Forelimb muscle (tissue), 1 donor: Measurements from ENCODE around the gene RFX2. TPM values are rescaled to one million over a fixed set of nuclear protein-coding genes. Genes with fewer than 3 reads are reported as not detected.
A peak's percentile ranks its signal among the peaks of the same experiment; 100 is the strongest.
"Not testable (repeated sequence)": the region's sequence is repeated elsewhere in the genome, so short reads cannot be mapped to it uniquely, and the experiment has no call there.

Source experiments
- DNase-seq: peaks from one replicate; pipeline ENCODE4 v3.0.0-alpha.2; 2013; ENCODE audit warnings: low read depth
- polyA plus RNA-seq: library from polyadenylated mRNA; unstranded; fragments of 120-200 nt; gene quantifications from one replicate; pipeline ENCODE4 v1.2.1, GENCODE V29; 2013; ENCODE audit not compliant: insufficient read length

The RFX2 gene
- polyA plus RNA-seq, 1 donor: 7.3 TPM

DNA sequence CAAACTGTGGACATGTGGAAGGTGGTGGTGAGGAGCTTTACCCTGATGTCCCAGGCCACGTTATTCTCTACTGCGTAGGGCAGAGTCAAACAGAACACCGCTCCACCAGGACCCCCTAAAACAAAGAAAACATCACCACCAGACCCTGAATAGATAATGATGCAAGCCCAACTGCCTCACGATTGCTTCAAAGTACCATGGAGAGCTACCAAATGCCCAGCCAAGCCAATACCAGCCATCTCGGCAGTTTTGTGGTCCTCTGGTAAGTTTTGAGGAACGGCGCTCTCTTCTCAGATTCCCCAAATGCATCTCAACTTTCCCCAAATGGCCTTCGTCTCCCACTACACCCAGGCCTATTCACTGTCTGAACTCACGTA, 138.0 kb downstream of the RFX2 start:
- DNase-seq: no peak

DNA sequence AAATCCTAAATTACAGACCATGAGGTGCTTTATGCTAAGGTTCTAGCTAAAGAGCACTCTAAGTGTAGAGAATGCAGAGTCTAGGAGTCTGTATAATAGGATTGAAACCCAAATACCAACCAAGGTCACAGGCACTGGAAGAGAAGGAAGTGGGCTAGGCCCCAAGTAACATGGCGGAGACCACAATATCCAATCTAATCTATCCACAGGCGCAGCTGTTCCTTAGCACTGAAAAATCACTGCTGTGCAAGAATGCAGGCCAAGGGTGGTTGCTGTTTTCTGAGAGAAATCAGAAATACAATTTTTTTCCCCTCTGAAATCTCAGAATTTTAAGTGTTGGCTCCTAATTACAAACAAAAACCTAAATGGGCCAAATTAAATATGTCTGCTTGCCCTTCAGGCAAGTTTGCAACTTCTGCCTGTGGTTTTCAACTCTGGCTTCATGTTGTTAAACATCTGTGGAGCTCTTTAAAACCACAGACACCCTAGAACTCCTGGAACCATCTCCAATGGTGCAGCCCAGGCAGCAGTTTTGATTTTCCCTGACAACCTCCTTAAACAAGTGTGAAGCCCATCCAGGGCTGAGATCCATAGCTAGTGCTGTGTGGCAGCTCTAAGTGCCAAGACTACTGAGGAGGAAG, 138.5 kb downstream of the RFX2 start:
- no peak for DNase-seq

DNA sequence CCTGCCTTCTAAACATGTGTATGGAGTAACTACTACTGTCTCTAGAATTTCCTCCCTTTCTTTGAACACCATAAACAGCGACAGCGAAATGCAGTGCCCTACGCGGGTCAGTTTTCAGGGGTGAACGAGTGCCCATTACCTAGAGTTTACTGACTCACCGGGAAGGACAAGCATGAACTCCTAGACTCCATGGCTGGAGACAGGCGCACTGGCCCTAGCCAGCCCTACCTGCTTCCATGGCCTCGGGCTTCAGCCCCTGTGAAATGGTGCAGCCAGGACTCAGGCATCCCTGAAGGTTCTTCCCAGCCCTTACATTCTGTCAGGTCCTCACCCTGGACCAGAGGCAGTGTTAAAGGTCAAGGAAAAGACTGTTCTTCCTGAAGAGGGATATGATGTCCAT, 140.8 kb downstream of the RFX2 start:
- DNase-seq: no peak

DNA sequence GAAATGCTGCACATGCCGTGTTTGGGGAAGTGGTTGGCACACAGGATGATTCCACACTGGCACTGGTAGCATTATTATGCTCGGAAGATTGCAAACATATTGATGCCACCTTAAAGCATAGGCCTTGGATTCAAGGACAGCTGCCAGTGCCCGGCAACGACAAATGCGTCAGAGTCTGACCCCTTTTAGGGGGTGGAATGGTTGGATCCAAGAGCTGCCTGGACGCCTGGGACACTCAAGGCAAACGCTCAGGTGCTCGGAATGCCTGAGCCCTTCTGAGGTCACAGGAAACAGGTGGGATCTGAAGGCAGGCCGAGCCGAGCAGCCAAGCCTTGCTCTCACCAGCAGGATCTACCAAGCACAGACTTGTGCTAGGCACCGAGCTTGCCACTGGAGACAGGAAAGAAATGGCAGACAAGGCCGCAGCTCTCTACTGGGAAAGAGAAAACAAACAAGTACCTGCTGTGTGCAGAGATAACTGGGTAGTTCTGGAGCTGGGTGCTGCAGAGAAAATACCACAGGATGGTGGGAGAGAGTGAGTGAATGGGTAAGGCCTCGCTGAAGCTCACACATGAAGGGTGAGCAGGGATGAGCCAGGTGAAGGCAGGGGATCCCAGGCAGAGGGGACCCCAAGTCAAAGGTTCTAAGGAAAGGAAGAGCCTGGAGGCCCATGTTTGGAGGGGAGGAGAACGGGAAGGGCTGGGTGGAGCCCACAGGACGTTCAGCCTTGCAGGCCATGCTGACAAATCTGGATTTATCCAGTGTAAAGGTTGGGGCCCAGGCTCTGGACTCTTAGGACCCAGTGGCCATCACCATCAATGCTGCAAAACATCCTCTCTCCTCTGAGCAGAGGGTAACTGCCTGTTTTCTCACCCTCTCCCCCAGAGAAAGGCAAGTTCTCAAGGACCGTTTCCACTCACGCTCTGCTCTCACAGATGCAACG, 141.6 kb downstream of the RFX2 start:
- no peak for DNase-seq

DNA sequence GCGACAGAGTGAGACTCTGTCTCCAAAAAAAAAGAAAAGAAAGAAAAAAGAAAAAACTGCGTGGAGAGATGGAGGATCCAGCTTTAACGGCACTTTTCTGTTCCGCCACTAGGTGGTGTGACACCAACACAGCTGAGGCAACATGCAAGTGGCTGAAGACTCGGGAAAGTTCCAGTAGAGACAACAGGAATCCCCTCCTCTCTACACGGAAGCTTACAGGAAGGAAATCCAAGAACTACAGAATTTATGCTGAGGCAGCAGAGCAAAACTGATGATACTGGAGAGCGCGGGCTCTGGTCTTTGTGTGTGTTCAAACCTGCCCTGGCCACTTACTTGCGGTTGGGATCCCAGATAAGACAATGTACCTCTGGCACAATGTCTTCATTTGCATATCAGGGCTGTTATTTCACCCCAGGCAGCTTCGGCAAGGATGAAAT, 142.3 kb downstream of the RFX2 start:
- DNase-seq: peak; percentile 72

DNA sequence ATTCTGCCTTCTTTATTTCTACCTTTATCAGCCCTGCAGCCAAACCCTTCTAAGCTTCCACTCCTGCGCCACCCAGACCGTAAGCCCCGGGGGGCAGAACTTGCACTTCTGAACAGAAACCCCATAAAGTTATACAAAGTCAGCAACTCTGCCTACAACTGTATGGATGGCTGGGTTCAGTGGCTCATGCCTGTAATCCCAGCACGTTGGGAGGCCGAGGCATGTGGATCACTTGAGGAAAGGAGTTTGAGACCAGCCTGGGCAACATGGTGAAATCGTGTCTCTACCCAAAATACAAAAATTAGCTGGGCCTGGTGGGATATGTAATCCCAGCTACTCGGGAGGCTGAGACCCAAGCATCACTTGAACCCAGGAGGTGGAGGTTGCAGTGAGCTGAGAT, 142.7 kb downstream of the RFX2 start:
- no peak for DNase-seq

DNA sequence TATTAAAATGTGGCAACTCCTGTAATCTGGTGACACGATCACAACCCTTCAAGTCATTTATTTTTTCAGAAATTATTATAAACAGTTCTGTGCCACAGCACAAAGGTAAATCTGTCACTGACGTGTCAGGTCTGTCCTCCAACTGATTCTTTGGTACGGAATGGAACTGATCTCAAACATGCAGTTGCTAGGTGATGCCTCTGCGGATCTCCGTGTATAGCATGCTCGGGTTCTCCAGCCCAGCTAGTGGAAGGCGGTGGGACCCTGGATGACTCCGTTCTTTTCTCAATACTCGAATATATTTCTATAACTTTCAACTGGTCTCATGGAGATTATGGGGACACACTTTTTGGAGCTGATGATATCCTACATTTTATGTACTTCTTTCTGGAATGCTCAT, 143.4 kb downstream of the RFX2 start:
- no peak for DNase-seq

DNA sequence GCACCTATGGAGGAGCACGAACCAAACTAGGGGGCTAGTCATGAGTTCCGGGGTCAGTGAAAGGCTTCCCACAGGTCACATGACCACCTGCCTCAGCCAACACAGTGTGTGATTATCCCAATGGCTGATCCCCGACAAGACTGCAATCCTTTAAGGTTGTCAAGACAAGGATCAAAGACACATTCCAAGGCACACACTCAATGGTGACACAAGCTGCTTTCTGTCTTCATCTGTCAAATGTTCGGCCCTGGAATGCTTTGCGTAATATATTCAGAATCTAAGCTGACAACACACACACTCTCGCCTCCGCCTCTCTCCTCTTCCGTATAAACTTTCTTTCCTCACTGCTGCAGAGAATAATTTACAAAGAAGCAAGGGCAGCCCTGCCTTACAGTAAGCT, 144.1 kb downstream of the RFX2 start:
- DNase-seq: no peak

DNA sequence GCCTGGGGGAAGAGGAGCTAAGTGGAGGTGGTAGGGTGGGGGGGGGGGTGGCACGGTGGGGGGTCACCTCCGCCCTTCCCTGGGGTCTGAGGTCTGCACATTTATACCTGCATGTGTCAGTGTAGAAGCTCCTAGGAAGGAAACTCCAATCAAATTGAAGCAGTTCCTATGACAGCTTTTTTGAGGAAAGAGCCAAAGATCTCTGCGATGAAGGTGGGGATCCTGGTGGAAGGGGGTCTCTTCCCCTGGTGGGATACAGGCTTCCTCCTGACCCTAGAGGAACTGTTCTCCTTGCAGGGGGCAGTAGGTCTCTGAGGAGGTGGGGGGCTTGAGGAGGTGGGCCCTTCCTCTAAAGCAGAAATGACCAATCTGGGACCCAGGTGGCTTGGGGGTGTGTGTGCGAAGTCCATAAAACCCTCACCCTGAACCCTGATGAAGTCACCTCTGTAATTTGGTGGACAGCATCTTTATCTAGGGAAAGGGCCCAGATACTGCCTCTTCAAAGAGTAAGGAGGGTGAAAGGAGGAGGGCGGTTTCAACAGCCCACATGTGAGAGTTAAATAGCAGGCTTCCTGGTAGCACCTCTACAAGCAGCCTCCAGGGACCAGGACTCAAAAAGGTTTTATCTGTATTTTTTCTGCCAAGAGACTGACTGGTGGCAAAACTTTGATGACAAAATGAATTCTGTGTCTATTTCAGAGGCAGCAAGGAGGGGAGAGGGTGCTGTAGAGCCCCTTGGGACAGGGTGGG, 145.3 kb downstream of the RFX2 start:
- DNase-seq: no peak

DNA sequence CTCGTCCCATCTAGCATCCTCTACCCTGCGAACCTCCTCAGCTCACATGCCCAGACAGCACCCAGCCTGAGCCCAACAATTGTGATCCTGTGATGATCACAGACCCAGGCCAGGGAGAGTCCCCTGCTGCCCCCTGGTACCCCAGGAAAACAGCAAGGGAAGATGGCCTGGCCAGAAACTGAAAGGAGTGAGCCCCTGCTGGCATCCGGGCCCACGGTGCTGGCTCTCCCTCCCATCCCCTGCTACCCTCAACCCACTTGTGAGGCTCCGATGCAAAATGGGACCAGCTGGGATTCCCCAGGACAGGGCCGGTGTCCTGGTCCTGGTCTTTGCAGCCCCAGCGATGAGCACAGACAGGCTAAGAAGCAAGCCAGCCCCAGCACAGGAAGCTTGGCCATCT, 146.4 kb downstream of the RFX2 start:
- no peak for DNase-seq

DNA sequence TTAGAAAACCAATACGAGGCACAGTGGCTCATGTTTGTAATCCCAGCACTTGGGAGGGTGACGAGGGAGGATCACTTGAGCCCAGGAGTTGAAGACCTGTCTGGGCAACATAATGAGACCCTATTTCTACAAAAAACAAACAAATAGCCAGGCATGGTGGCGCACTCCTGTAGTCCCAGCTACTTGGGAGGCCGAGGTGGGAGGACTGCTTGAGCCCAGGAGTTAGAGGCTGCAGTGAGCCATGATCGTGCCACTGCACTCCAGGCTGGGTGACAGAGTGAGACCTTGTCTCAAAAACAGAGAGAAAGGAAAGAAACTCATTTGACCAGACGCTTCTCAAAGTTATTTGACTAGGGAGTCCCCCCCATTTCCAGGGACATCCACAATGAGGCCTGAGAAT, 147.0 kb downstream of the RFX2 start:
- not testable (repeated sequence) for DNase-seq

DNA sequence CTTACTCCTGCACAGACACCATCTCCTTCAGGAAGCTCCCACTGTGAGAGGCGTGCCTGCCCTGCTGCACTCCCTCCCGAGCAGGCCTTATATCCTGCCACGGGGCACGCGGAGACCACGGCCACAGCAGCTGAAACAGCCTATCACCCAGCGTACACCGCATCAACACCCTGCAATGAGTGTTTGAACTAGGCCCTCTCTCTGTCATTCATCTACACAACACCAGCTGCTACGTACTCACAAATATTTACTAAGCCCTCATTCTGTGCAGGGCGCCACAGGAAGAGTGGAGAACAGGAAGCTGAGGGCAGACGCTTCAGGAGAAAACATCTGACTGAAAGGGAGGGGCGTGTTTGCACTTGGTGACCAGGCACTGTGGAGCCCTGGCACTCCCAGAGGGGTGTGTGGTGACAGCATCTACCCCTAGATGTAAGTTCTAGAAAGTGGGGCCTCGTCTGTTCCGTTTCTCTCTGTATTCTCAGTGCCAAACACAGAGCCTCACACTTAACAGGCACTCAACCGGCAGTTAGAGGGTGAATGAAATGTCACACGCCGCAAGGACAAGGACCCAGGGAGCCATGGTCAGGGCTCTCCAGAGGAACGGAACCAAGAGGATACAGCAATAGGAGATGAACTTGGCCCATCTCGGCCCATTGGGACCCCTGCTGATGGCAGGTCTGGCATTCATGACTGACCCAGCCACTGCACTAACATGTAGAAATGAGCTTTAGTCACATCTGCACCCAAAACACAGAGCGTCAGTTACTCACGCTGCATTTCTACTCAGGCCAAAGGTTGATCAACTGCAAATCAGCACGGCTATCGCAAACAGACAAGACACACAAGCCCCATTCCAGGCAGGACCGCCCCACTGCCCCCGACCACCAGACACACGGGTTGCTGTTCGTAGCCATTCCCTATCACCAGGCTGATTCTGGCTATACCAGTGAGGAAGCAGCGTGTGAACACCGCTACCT, 148.0 kb downstream of the RFX2 start:
- DNase-seq: no peak

DNA sequence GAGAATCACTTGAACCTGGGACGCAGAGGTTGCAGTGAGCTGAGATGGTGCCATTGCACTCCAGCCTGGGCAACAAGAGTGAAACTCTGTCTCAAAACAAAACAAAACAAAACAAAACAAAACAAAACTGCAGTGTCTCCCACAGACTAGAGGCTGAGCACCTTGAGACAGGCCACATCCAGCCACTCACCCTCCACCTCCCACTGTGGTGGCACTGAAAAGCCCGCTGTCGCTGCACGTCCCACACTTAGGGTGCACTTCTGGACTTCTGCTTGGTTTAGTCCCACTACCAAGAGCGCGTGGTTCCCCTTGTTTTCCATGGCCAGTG, 148.7 kb downstream of the RFX2 start:
- not testable (repeated sequence) for DNase-seq

DNA sequence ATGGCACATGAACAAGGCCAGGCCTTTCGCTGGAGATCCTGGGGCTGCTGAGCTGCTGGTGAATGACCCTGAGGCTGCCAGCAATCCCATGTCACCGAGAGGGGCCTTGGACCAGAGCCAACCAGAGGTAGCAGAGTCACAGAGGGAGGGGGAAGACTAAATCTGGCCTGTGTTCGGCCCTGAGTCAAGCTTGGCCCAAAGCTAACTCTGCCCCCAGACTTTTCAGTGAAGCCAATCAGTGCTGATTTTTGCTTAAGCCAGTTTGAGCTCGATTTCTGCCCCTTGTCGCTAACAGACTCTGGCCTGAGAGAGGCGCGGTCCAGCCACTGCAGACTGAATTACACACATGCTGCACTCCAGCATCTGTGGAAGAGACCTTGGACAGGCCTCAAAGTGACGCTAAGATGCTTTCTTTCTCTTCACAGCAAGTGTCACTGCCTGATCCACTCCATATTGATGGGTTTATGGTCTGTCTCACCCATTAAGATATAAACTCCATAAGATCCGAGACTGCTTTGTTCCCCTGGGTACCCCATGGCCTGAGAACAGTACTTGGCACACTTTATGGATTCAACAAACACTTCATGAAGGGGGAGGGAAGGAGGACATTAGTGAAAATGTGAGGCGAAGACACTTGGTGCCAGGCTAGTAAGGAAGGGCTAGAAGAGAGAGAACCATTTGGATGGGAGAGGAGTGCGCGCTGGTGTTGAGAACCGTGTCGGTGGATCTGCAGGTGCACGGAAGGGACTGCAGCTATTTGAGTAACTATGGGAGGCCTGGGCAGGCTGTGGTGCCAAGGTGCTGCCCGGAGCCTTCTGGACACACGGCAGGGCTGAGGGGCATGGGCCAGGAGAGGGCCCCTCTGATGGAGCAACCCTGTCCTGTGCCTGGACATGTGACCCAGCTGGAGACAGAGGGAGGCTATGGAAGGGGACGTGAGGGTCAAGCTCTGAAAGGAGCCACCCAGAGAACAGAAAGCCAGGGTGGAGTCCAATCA, 150.0 kb downstream of the RFX2 start:
- DNase-seq: no peak

DNA sequence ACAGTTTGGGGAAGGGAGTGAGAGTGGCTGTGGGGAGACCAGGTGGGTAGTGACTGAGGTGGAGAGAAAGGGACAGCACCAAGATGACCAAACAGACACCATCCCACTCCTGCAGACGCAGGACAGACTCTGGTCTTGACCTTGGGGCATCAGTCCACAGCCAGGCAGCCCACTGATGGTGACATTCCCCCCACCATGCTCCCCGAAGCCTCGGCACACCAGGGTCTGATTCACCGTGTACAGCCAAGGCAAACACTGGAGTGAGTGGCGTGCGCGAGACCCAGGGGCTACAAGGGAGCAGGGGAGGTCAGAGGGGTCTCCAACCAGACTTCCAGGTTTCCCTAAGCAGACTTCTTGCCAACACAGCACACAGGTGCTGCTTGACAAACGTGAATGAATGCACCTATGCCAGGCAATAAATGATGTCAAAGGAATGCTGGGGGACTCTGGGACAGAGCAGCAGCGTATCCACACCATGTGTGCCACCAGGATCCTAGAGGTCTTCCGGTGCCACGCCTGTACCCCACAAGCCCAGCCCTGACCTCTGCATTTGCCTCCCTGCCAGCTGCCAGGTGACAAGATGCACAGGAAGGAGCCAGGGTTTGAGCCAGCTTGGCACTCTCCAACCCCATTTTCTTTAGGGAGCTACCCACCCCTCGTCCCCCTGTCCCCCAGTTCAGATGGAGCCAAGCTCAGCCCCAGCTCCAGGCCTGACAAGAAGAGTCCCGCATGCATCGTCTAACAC, 150.9 kb downstream of the RFX2 start:
- DNase-seq: no peak

DNA sequence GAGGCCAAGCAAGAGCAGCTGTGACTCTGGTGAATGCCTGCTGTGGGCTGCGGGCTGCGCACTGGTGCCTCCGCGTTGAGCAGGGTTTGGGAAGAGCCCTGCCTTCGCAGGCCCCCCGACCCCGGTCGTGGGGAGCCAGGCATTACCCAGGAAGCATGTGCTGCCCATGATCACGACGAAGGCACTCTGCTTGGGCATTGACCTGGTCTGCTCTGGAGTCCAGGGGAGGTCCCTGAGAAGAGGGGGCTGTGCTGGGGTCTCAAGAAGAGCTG, 151.5 kb downstream of the RFX2 start:
- no peak for DNase-seq

DNA sequence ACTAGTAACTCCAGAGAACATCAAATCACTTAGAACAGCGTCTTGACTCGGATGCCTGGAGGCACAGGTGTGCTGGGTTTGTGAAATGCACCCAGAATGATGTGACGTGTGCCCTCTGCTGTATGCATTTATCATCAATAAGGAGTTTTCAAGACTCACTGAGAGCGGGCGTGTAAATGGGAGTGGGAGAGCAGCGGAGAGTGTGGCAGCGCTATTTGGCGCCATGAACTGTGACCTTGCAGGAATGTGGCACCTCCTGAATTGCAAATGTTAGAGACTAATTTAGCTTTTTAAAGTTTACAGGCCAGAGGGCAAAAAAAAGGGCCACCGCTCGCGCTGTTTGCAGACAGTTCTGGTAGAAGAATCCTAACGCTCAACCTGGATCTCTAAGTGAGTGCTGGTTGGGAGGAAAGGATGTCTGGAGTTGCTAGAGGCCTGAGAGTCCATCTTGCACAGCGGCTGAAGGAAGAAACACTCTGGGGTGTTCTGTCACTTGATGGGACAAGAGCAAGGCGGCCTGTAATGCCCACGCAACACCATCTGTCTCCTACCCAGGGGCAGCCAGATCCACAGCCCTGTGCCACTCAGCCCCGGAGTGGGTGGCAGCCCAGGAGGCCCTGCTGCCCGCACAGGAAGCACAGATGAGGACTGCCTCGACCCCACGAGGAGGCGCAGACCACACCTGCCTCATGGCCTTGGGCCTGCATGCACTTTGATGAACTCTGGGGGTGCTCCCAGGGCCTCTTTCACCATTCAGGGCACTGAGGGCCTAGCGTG, 152.0 kb downstream of the RFX2 start:
- DNase-seq: no peak

DNA sequence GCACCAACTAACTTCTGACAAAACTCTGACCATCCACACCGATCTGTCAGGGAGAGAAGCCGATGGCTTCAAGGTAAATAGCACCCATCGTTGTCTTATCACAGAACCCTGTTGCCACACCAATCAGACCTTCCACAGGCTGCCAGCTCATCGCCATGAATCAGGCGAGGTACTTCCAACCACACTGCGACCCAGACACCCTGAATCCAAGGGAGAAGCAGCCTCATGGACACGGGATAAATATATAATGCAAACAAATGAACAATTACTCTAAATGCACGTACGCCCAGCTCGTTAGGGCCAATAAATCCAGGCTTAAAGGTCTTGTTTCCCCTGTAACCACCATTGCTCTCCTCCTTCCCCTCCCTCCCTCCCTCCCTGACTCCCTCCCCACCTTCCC, 153.1 kb downstream of the RFX2 start:
- DNase-seq: no peak

DNA sequence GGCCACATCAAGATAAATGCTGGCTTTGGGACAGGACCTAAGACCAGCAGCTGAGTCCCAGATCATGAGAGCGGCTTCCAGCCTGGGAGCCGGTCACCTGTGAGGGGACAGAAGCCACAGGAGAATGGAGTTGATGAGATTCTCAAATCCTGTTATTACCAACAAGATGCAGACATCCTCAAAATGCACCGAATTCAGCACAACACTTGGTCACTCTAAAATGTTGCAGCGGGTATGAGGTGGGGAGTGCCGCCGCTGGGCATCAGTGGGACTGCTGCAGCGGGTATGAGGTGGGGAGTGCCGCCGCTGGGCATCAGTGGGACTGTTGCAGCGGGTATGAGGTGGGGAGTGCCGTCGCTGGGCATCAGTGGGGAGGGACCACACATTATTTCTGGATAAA, 153.6 kb downstream of the RFX2 start:
- DNase-seq: no peak
